SK-N-SH (cell line): ENCODE measurements around the gene PDCD6IP. TPM values are rescaled to one million over a fixed set of nuclear protein-coding genes. Genes with fewer than 3 reads are reported as not detected.

Experiments
- CTCF ChIA-PET: fragments of 300-600, 350-600 bp; formaldehyde crosslinking; extraction: SDS; loops from one replicate; lab custom pipeline; 2021; lab: Yijun Ruan, JAX
- POLR2A ChIA-PET: fragments of 350-600 bp; sonication (Branson Sonifier 250); formaldehyde crosslinking; extraction: SDS; loops from one replicate; lab custom pipeline; 2020; ENCODE audit warnings: antibody characterized with exemption, inconsistent platforms; lab: Yijun Ruan, JAX
- DNase-seq: peaks from one replicate; pipeline ENCODE4 v3.0.0; 2012
- H2AFZ ChIP-seq: fragments of 200-600 bp; sonication (generic); 2 replicates; pipeline ENCODE4 v1.8.1; 2016; ENCODE audit warnings: antibody characterized with exemption, mild to moderate bottlenecking, low read depth
- H3F3A ChIP-seq: fragments of 200-600 bp; sonication (generic); replicated peaks from 2 replicates; pipeline ENCODE3; 2016; ENCODE audit warnings: antibody characterized with exemption, mild to moderate bottlenecking; ENCODE audit not compliant: insufficient read depth
- H3K27ac ChIP-seq, 2 experiments: fragments of 200-500 bp in 1 of 2; fragments of 200-600 bp in 1 of 2; sonication (Bioruptor generic) in 1 of 2; sonication (generic), shearing (Covaris generic) in 1 of 2; 2 replicates each; pipeline versions ENCODE4 v1.5.1 to v1.6.1; 2014 to 2016; ENCODE audit warnings: low read depth in 2 of 2, inconsistent platforms in 1 of 2, low read length in 1 of 2, mild to moderate bottlenecking in 1 of 2, mixed read lengths in 1 of 2
- H3K27me3 ChIP-seq: fragments of 200-600 bp; sonication (generic), shearing (Covaris generic); 2 replicates; pipeline ENCODE4 v1.6.1; 2016; ENCODE audit warnings: mixed run types; ENCODE audit not compliant: insufficient read depth
- H3K36me3 ChIP-seq, 2 experiments: fragments of 200-500 bp in 1 of 2; fragments of 200-600 bp in 1 of 2; sonication (Bioruptor generic) in 1 of 2; sonication (generic) in 1 of 2; replicated peaks in 1 of 2; 2 replicates each; pipeline versions ENCODE3 to v1.5.1; 2014 to 2016; ENCODE audit warnings: low read length in 1 of 2, mild to moderate bottlenecking in 1 of 2; ENCODE audit not compliant: insufficient read depth in 2 of 2, control insufficient read depth in 1 of 2
- H3K4me1 ChIP-seq, 2 experiments: fragments of 200-500 bp in 1 of 2; fragments of 200-600 bp in 1 of 2; sonication (Bioruptor generic) in 1 of 2; sonication (generic), shearing (Covaris generic) in 1 of 2; 2 replicates each; pipeline versions ENCODE4 v1.5.1 to v1.6.1; 2014 to 2016; ENCODE audit warnings: low read depth in 1 of 2, low read length in 1 of 2, mixed run types in 1 of 2; ENCODE audit not compliant: insufficient read depth in 2 of 2, control insufficient read depth in 1 of 2
- H3K4me2 ChIP-seq: fragments of 200-600 bp; sonication (generic), shearing (Covaris generic); 2 replicates; pipeline ENCODE4 v1.6.1; 2017; ENCODE audit warnings: mixed run types
- H3K4me3 ChIP-seq, 2 experiments: fragments of 200-500 bp in 1 of 2; fragments of 200-600 bp in 1 of 2; sonication (Bioruptor generic) in 1 of 2; sonication (generic), shearing (Covaris generic) in 1 of 2; 2 replicates each; pipeline versions ENCODE4 v1.5.1 to v1.8.1; 2014 to 2016; ENCODE audit warnings: low read depth in 2 of 2, inconsistent platforms in 1 of 2, low read length in 1 of 2, mild to moderate bottlenecking in 1 of 2, mixed read lengths in 1 of 2, moderate library complexity in 1 of 2
- H3K79me2 ChIP-seq: fragments of 200-600 bp; sonication (generic); 2 replicates; pipeline ENCODE4 v1.8.1; 2017; ENCODE audit warnings: mild to moderate bottlenecking; ENCODE audit not compliant: insufficient read depth
- H3K9ac ChIP-seq: fragments of 200-600 bp; sonication (generic); 2 replicates; pipeline ENCODE4 v1.6.1; 2017; ENCODE audit warnings: mixed run types
- H3K9me2 ChIP-seq: fragments of 200-600 bp; sonication (generic); 2 replicates; pipeline ENCODE4 v1.6.1; 2017; ENCODE audit warnings: mixed run types
- H3K9me3 ChIP-seq: fragments of 200-600 bp; sonication (generic); 2 replicates; pipeline ENCODE4 v1.6.1; 2017; ENCODE audit warnings: mixed run types, mild to moderate bottlenecking, moderate library complexity
- H4K20me1 ChIP-seq: fragments of 200-600 bp; sonication (generic); 2 replicates; pipeline ENCODE4 v1.6.1; 2017; ENCODE audit warnings: mild to moderate bottlenecking, mixed run types; ENCODE audit not compliant: insufficient read depth
- CTCF ChIP-seq: fragments of 200-600 bp; sonication (generic); IDR thresholded peaks from 2 replicates; pipeline ENCODE4 v1.6.1; 2017; ENCODE audit warnings: antibody characterized with exemption, mild to moderate bottlenecking, moderate library complexity
- ELF1 ChIP-seq: IDR thresholded peaks from 2 replicates; pipeline ENCODE4 v1.4.0; 2012
- EZH2phosphoT487 ChIP-seq: fragments of 200-600 bp; sonication (generic); IDR thresholded peaks from 2 replicates; pipeline ENCODE4 v1.6.1; 2017; ENCODE audit warnings: low read depth, mixed run types, mild to moderate bottlenecking, antibody characterized with exemption, moderate library complexity, borderline replicate concordance
- FOSL2 ChIP-seq: IDR thresholded peaks from 2 replicates; pipeline ENCODE4 v1.4.0; 2012; ENCODE audit warnings: low read depth, mild to moderate bottlenecking, moderate library complexity, borderline replicate concordance
- IRF3 ChIP-seq: fragments of 150-350 bp; IDR thresholded peaks from 2 replicates; pipeline ENCODE4 v1.6.1; 2016; ENCODE audit warnings: mild to moderate bottlenecking, low read depth, low read length
- JUND ChIP-seq: IDR thresholded peaks from 2 replicates; pipeline ENCODE4 v1.4.0; 2012
- MEF2A ChIP-seq: IDR thresholded peaks from 2 replicates; pipeline ENCODE4 v1.4.0; 2012; ENCODE audit warnings: low read depth, borderline replicate concordance
- MXI1 ChIP-seq: IDR thresholded peaks from 2 replicates; pipeline ENCODE4 v1.6.1; 2012; ENCODE audit warnings: mild to moderate bottlenecking, low read depth, low read length, improper control_type of control experiment
- NFIC ChIP-seq: IDR thresholded peaks from 2 replicates; pipeline ENCODE4 v1.4.0; 2012; ENCODE audit warnings: borderline replicate concordance
- NRF1 ChIP-seq: IDR thresholded peaks from 2 replicates; pipeline ENCODE4 v1.6.1; 2012; ENCODE audit warnings: low read depth, mild to moderate bottlenecking, low read length
- POLR2AphosphoS5 ChIP-seq: IDR thresholded peaks from 2 replicates; pipeline ENCODE4 v1.6.1; 2012; ENCODE audit warnings: low read depth, low read length
- RCOR1 ChIP-seq: fragments of 150-350 bp; IDR thresholded peaks from 2 replicates; pipeline ENCODE4 v1.6.1; 2017; ENCODE audit warnings: antibody characterized with exemption, low read length
- REST ChIP-seq: IDR thresholded peaks from 2 replicates; pipeline ENCODE4 v1.6.1; 2012; ENCODE audit warnings: mild to moderate bottlenecking, low read depth, low read length, moderate library complexity
- RFX5 ChIP-seq: IDR thresholded peaks from 2 replicates; pipeline ENCODE4 v1.6.1; 2012; ENCODE audit warnings: mild to moderate bottlenecking, improper control_type of control experiment, low read length
- SIN3A ChIP-seq: IDR thresholded peaks from 2 replicates; pipeline ENCODE4 v1.6.1; 2012; ENCODE audit warnings: low read depth, mild to moderate bottlenecking, low read length, moderate library complexity, borderline replicate concordance
- TAF1 ChIP-seq: IDR thresholded peaks from 2 replicates; pipeline ENCODE4 v1.6.1; 2012; ENCODE audit warnings: low read depth, mild to moderate bottlenecking, low read length, moderate library complexity, borderline replicate concordance
- USF1 ChIP-seq: IDR thresholded peaks from 2 replicates; pipeline ENCODE4 v1.4.0; 2012; ENCODE audit warnings: low read depth, borderline replicate concordance
- ZBTB33 ChIP-seq: IDR thresholded peaks from 2 replicates; pipeline ENCODE4 v1.4.0; 2012; ENCODE audit warnings: low read depth, borderline replicate concordance
- WGBS: methylation state at CpG from one replicate; pipeline ENCODE4 v1.1.6; 2017; ENCODE audit warnings: low lambda C conversion rate; 5-methylcytosine and 5-hydroxymethylcytosine counted together
- polyA plus RNA-seq, 3 experiments: library from polyadenylated mRNA; depleted of rRNA; stranded (reverse); fragments of >200 nt; gene quantifications; 2 replicates each; pipeline ENCODE4 v1.2.3, GENCODE V29; 2012

The PDCD6IP gene
- polyA plus RNA-seq, 1 of the 3 experiments (the other 2 are of a cell fraction), result 49.1 TPM

GRCh38 chr3:33911525-33912322 lies 113.3 kb downstream of the PDCD6IP start (continued):
- peak; percentile 32; the same call in 1 of the 2 replicates for TF ChIP-seq FOSL2
- no peak for TF ChIP-seq SIN3A
- no peak for TF ChIP-seq NRF1
- TF ChIP-seq EZH2phosphoT487, result no peak
- no peak for TF ChIP-seq IRF3
- no peak for TF ChIP-seq CTCF
- no peak for TF ChIP-seq TAF1
- TF ChIP-seq MEF2A, result no peak
- TF ChIP-seq ELF1, result no peak
- TF ChIP-seq, all 33 proteins: peak for 3

- no peak for DNase-seq
- Histone ChIP-seq H3K27me3 (no peaks in the 10 kb centered on the region), H3K27ac (no peak overlapping the region), H3K9me2 (no peaks in the 10 kb centered on the region), H3K9ac (no peak overlapping the region), H3K36me3 (no peaks in the 10 kb centered on the region), H2AFZ (0 out of 2 replicates have a peak overlapping the region, but pooled peaks have one; percentile 20), H4K20me1 (no peaks in the 10 kb centered on the region), H3K9me3 (no peaks in the 10 kb centered on the region), H3F3A (no peaks in the 10 kb centered on the region), H3K4me2 (no peak overlapping the region), H3K79me2 (no peaks in the 10 kb centered on the region), H3K4me3 (no peak overlapping the region), H3K4me1 (peaks cover 16 to 35% of the 10 kb centered on the region in 2 experiments; a peak in 2 of 4 replicates)
- CTCF ChIA-PET, result interaction anchor here (0.7 to 2.8 kb wide), 5 partner anchors 13 to 769 kb away, joined by 3 to 10 read pairs (median 6); no protein-coding TSS in a partner anchor
- POLR2A ChIA-PET, result no interaction called here
- WGBS, result 61% methylated on average over 2 of the region's 2 CpGs
- TF ChIP-seq USF1 (no peak), RFX5 (no peak), MEF2A (no peak), CTCF (no peak), NFIC (no peak), RCOR1 (no peak), FOSL2 (no peak), MXI1 (no peak), POLR2AphosphoS5 (no peak), JUND (no peak), ZBTB33 (no peak), REST (no peak)
Measured at GRCh38 chr3:33914212-33914611, 115.8 kb downstream of the PDCD6IP start.
